Endothelial cell of umbilical vein (primary cell): ENCODE results near the gene KCNMA1. TPM values are rescaled to one million over a fixed set of nuclear protein-coding genes. Genes with fewer than 3 reads are reported as not detected.

Experiments
- BruUV-seq: library from RNA; stranded (reverse); fragments of 400-500 nt; replicated peaks from 2 replicates; lab custom pipeline; 2021; lab: Mats Ljungman, UMichigan
- CTCF ChIA-PET: fragments of 300-600, 350-600 bp; sonication (Branson Sonifier 250); formaldehyde crosslinking; loops from one replicate; lab custom pipeline; 2021; ENCODE audit warnings: antibody characterized with exemption, inconsistent platforms; lab: Charles Lee
- POLR2A ChIA-PET: fragments of 300-600, 350-600 bp; sonication (Branson Sonifier 250); formaldehyde crosslinking; loops from one replicate; lab custom pipeline; 2021; ENCODE audit warnings: antibody characterized with exemption, inconsistent platforms; lab: Charles Lee
- DNase-seq: peaks from one replicate; pipeline ENCODE4 v3.0.0-alpha.2; 2011; ENCODE audit warnings: low read depth, low spot score
- FAIRE-seq: peaks from 2 replicates; lab custom pipeline; 2011; peaks lifted over from hg19 to GRCh38; lab: Jason Lieb, UNC
- H2AFZ ChIP-seq: 2 replicates; pipeline ENCODE4 v1.6.0; 2012; ENCODE audit warnings: low read depth, low read length, control low read depth, inconsistent platforms
- H3K27ac ChIP-seq: 2 replicates; pipeline ENCODE4 v1.5.1; 2011; ENCODE audit warnings: low read depth, mild to moderate bottlenecking, control low read depth, low read length, moderate library complexity; ENCODE audit not compliant: insufficient read depth
- H3K27me3 ChIP-seq, 2 experiments: 2 replicates each; pipeline versions ENCODE4 v1.6.0 to v1.6.1; 2011; ENCODE audit warnings: low read length in 2 of 2, mixed read lengths in 1 of 2; ENCODE audit not compliant: control insufficient read depth in 2 of 2, insufficient read depth in 2 of 2
- H3K36me3 ChIP-seq, 2 experiments: 2 replicates in 1 of 2; 3 replicates in 1 of 2; pipeline ENCODE4 v1.5.1; 2011; ENCODE audit warnings: low read length in 2 of 2, mild to moderate bottlenecking in 1 of 2, moderate library complexity in 1 of 2; ENCODE audit not compliant: control insufficient read depth in 2 of 2, insufficient read depth in 2 of 2; ENCODE audit errors: extremely low read depth in 1 of 2
- H3K4me1 ChIP-seq: 3 replicates; pipeline ENCODE4 v1.5.1; 2011; ENCODE audit warnings: mild to moderate bottlenecking, low read length; ENCODE audit not compliant: control insufficient read depth, insufficient read depth; ENCODE audit errors: extremely low read depth
- H3K4me2 ChIP-seq: 2 replicates; pipeline ENCODE4 v1.6.1; 2011; ENCODE audit warnings: low read length, control low read depth, mixed read lengths; ENCODE audit not compliant: insufficient read depth
- H3K4me3 ChIP-seq, 3 experiments: fragments of 200-600 bp in 1 of 3; sonication (generic), shearing (Covaris generic) in 1 of 3; replicated peaks in 1 of 3; 2 replicates each; pipeline ENCODE4 v1.5.1; 2011 to 2016; ENCODE audit warnings: control low read depth in 3 of 3, low read length in 3 of 3, mild to moderate bottlenecking in 2 of 3, inconsistent platforms in 1 of 3, low read depth in 1 of 3, moderate library complexity in 1 of 3; ENCODE audit not compliant: insufficient read depth in 1 of 3
- H3K79me2 ChIP-seq: 2 replicates; pipeline ENCODE4 v1.6.0; 2012; ENCODE audit warnings: low read length, inconsistent platforms; ENCODE audit not compliant: control insufficient read depth, insufficient read depth
- H3K9ac ChIP-seq: replicated peaks from 2 replicates; pipeline ENCODE3; 2011; ENCODE audit warnings: low read length, control low read depth; ENCODE audit not compliant: insufficient read depth; ENCODE audit errors: extremely low read depth
- H3K9me1 ChIP-seq: replicated peaks from 3 replicates; pipeline ENCODE4 v1.6.0; 2011; ENCODE audit warnings: mild to moderate bottlenecking, low read length; ENCODE audit not compliant: control insufficient read depth, insufficient read depth; ENCODE audit errors: extremely low read depth
- H3K9me3 ChIP-seq: replicated peaks from 2 replicates; pipeline ENCODE4 v1.5.1; 2012; ENCODE audit warnings: low read length, inconsistent platforms; ENCODE audit not compliant: control insufficient read depth, insufficient read depth
- H4K20me1 ChIP-seq: replicated peaks from 2 replicates; pipeline ENCODE3; 2011; ENCODE audit warnings: mild to moderate bottlenecking, low read length; ENCODE audit not compliant: control insufficient read depth, insufficient read depth; ENCODE audit errors: extremely low read depth
- CTCF ChIP-seq, 2 donors: IDR thresholded peaks; 1 replicate in 1 of 2; 2 replicates in 1 of 2; pipeline ENCODE4 v1.5.1; 2011; ENCODE audit warnings: low read length in 2 of 2, mild to moderate bottlenecking in 2 of 2, moderate library complexity in 2 of 2, control low read depth in 1 of 2, inconsistent platforms in 1 of 2, low read depth in 1 of 2; ENCODE audit not compliant: insufficient read depth in 1 of 2; ENCODE audit errors: extremely low read depth in 1 of 2
- EZH2 ChIP-seq: IDR thresholded peaks from 2 replicates; pipeline ENCODE4 v1.6.1; 2012; ENCODE audit warnings: borderline replicate concordance, low read depth, mild to moderate bottlenecking, moderate library complexity, low read length, inconsistent platforms; ENCODE audit not compliant: severe bottlenecking
- FOS ChIP-seq: IDR thresholded peaks from 2 replicates; pipeline ENCODE4 v1.6.1; 2011; ENCODE audit warnings: mild to moderate bottlenecking, low read length, moderate library complexity, borderline replicate concordance; ENCODE audit not compliant: insufficient read depth
- GATA2 ChIP-seq: IDR thresholded peaks from 2 replicates; pipeline ENCODE4 v1.7.0; 2011; ENCODE audit warnings: low read depth, mild to moderate bottlenecking, moderate library complexity, mixed read lengths, low read length; ENCODE audit not compliant: insufficient read length, insufficient read depth
- JUN ChIP-seq: IDR thresholded peaks from 2 replicates; pipeline ENCODE4 v1.6.1; 2011; ENCODE audit warnings: borderline replicate concordance, low read depth; ENCODE audit not compliant: insufficient read length, insufficient read depth
- MYC ChIP-seq: IDR thresholded peaks from one replicate; pipeline ENCODE4 v1.6.1; 2011; ENCODE audit warnings: mild to moderate bottlenecking, low read depth, low read length
- POLR2A ChIP-seq: IDR thresholded peaks from 2 replicates; pipeline ENCODE4 v1.6.1; 2012; ENCODE audit warnings: low read depth, mild to moderate bottlenecking, control low read depth, low read length
- POLR2AphosphoS5 ChIP-seq: IDR thresholded peaks from 2 replicates; pipeline ENCODE4 v1.6.1; 2012; ENCODE audit warnings: low read depth, mild to moderate bottlenecking, control low read depth, low read length, moderate library complexity; ENCODE audit not compliant: insufficient read depth
- dilution Hi-C: fragments of 300-500 bp; cut with MboI; formaldehyde crosslinking; loops from one replicate; pipeline ENCODE4 v1.15.0; 2019; ENCODE audit warnings: low sequenced_read_pairs; ENCODE audit not compliant: extremely low pct_ligation_motif_present
- intact Hi-C: fragments of 100-400 bp; cut with micrococcal nuclease; formaldehyde crosslinking; loops from one replicate; pipeline ENCODE4 v1.10.0; 2022
- polyA plus RNA-seq, 4 experiments: library from polyadenylated mRNA; depleted of rRNA in 3 of 4; stranded (reverse) in 3 of 4; unstranded in 1 of 4; fragments of >200 nt; gene quantifications; 2 replicates each; pipeline versions ENCODE4 v1.2.1 to v1.2.3, GENCODE V29; 2011 to 2012; ENCODE audit warnings: missing spikeins in 1 of 4
- total RNA-seq: library from RNA; stranded (reverse); gene quantifications from 2 replicates; pipeline ENCODE4 v1.2.3, GENCODE V29; 2021
- TF ChIP-seq, protein P1 (sequence below): IDR thresholded peaks from 2 replicates; pipeline ENCODE4 v1.6.1; 2011; ENCODE audit not compliant: insufficient read depth, insufficient read length

Gene KCNMA1
- total and polyA plus RNA-seq, 2 donors (not counting 3 experiments of a cell fraction or from before 2014, with no cell fraction given) = 0.10 to 0.82 TPM

DNA sequence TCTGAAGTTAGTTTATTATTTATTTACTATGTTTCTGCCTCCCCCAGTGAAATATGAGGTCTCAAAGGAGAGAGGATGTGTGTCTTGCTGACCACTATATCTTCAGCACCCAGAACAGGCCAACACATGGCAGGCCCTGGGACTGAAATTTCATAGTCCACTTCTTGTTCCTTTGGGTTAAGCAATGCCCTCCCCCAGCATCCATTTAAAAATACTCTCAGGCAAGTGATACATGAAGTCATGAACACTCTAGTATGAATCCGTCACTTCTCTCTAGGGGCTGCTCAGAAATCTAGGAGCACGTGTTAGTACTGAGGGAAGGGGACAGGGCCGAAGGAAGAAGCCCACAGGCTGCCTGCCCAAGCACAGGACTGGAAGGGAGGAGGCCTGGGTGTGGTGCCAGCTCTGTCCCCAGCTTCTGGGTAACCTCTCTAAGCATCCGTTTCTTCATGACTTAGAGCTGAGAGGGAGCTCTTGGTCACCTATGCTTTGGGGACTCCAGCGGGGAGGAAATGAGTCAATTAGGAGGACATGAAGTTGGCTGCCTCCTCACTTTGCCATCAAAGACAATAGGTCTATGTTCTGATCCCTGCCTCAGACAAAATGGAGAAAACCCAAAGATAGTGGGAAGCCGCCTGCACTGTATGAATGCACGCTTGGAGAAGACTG is 119.2 kb downstream of the KCNMA1 start:
- DNase-seq (no peak), FAIRE-seq (no peak)
- CTCF ChIA-PET = no interaction called here
- dilution Hi-C loops (no loop called here), intact Hi-C loops (no loop called here)
- H3K36me3 ChIP-seq = no peaks in the 10 kb centered on the region
- TF ChIP-seq GATA2 = no peak
- no peak for TF ChIP-seq MYC
- no peak for TF ChIP-seq EZH2
- TF ChIP-seq POLR2AphosphoS5 = no peak
- TF ChIP-seq CTCF (IDR thresholded peaks at IDR 0.05; ENCODE audit: extremely low read depth in 1 of 2, insufficient read depth in 1 of 2, low read depth in 1 of 2, low read length in 2 of 2) = no peak
- no peak for TF ChIP-seq POLR2A
- TF ChIP-seq JUN = no peak
- TF ChIP-seq, protein P1, sequence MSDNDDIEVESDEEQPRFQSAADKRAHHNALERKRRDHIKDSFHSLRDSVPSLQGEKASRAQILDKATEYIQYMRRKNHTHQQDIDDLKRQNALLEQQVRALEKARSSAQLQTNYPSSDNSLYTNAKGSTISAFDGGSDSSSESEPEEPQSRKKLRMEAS = no peak
- no peak for TF ChIP-seq FOS
- no peaks in the 10 kb centered on the region for H3K9me1 ChIP-seq
- H4K20me1 ChIP-seq = no peaks in the 10 kb centered on the region
- H3K4me3 ChIP-seq = no peak overlapping the region
- H3K4me2 ChIP-seq = no peak overlapping the region
- H2AFZ ChIP-seq = no peak overlapping the region
- H3K27me3 ChIP-seq = peaks cover 0 to 2% of the 10 kb centered on the region in 2 experiments
- H3K9me3 ChIP-seq = no peaks in the 10 kb centered on the region
- H3K4me1 ChIP-seq = no peaks in the 10 kb centered on the region
- no peaks in the 10 kb centered on the region for H3K79me2 ChIP-seq
- no TSS peak for BruUV-seq
- H3K27ac ChIP-seq = no peak overlapping the region
- H3K9ac ChIP-seq = no peak overlapping the region
- POLR2A ChIA-PET = no interaction called here
